Effector memory CD8-positive, alpha-beta T cell (primary cell): ENCODE measurements around the gene ZKSCAN2.
A peak's percentile ranks its signal among the peaks of the same experiment; 100 is the strongest.

ENCODE experiments used
- ATAC-seq: fragments of 150-1000 bp; cut with Tn5 transposase; replicated peaks from 2 replicates; pipeline ENCODE4 v1.10.0; 2021; ENCODE audit warnings: mild to moderate bottlenecking, moderate library complexity
- DNase-seq, 3 experiments: peaks; one replicate each; pipeline ENCODE4 v3.0.0; 2021
- H3K27ac Mint-ChIP-seq, 2 donors: one replicate each; pipeline ENCODE4 v1.8.0; 2022; ENCODE audit warnings: mild to moderate bottlenecking in 2 of 2, mixed read lengths in 2 of 2, moderate library complexity in 2 of 2
- H3K27me3 Mint-ChIP-seq, 2 donors: one replicate each; pipeline ENCODE4 v1.8.0; 2022; ENCODE audit warnings: mixed read lengths in 2 of 2
- H3K36me3 Mint-ChIP-seq: one replicate; pipeline ENCODE4 v1.8.0; 2022; ENCODE audit warnings: mild to moderate bottlenecking, moderate library complexity, mixed read lengths; ENCODE audit not compliant: insufficient read depth
- H3K4me1 Mint-ChIP-seq, 2 donors: one replicate each; pipeline ENCODE4 v1.8.0; 2022; ENCODE audit warnings: low read depth in 2 of 2, mixed read lengths in 2 of 2
- H3K4me3 Mint-ChIP-seq, 2 donors: one replicate each; pipeline ENCODE4 v1.8.0; 2022; ENCODE audit warnings: mild to moderate bottlenecking in 2 of 2, mixed read lengths in 2 of 2, moderate library complexity in 2 of 2
- H3K9me3 Mint-ChIP-seq, 2 donors: one replicate each; pipeline ENCODE4 v1.8.0; 2022; ENCODE audit warnings: mixed read lengths in 2 of 2

ZKSCAN2 gene

GRCh38 chr16:25258861-25259179, 1.2 kb upstream of the ZKSCAN2 start:
- Mint-ChIP-seq H3K27me3 (no peaks in the 10 kb centered on the region), H3K36me3 (peaks cover 33% of the 10 kb centered on the region), H3K9me3 (no peaks in the 10 kb centered on the region), H3K4me3 (peak overlapping the region; percentile 93 to 95), H3K27ac (peak overlapping the region; percentile 98), H3K4me1 (peaks cover 31 to 53% of the 10 kb centered on the region in 2 donors)
- ATAC-seq, result no peak
- DNase-seq, result no peak

GRCh38 chr16:25257956-25258860, 563 bp upstream of the ZKSCAN2 start:
- Mint-ChIP-seq H3K9me3 (no peaks in the 10 kb centered on the region), H3K27ac (peak overlapping the region; percentile 98), H3K36me3 (peaks cover 29% of the 10 kb centered on the region), H3K4me1 (peaks cover 31 to 56% of the 10 kb centered on the region in 2 donors), H3K4me3 (peak overlapping the region; percentile 93 to 95), H3K27me3 (no peaks in the 10 kb centered on the region)
- ATAC-seq, result peak; percentile 46
- peak; percentile 56 to 68 (median 59) for DNase-seq

- peaks cover 31 to 50% of the 10 kb centered on the region in 2 donors for H3K4me1 Mint-ChIP-seq
Measured at GRCh38 chr16:25256695-25257469, 763 bp downstream of the ZKSCAN2 start.

GRCh38 chr16:25253322-25253721, 4.3 kb downstream of the ZKSCAN2 start:
- no peak overlapping the region for H3K4me3 Mint-ChIP-seq
- H3K4me1 Mint-ChIP-seq, result peaks cover 15 to 23% of the 10 kb centered on the region in 2 donors
- no peak for ATAC-seq
- H3K36me3 Mint-ChIP-seq, result peaks cover 22% of the 10 kb centered on the region
- H3K27me3 Mint-ChIP-seq, result no peaks in the 10 kb centered on the region
- H3K9me3 Mint-ChIP-seq, result no peaks in the 10 kb centered on the region
- DNase-seq, result no peak
- H3K27ac Mint-ChIP-seq, result no peak overlapping the region

More at GRCh38 chr16:25256695-25257469, 763 bp downstream of the ZKSCAN2 start:
- Mint-ChIP-seq H3K27ac (peak overlapping the region; percentile 98), H3K36me3 (peaks cover 29% of the 10 kb centered on the region), H3K27me3 (no peaks in the 10 kb centered on the region), H3K9me3 (no peaks in the 10 kb centered on the region), H3K4me3 (peak overlapping the region; percentile 93 to 95)
- DNase-seq (no peak), ATAC-seq (no peak)

GRCh38 chr16:25250467-25250866, 7.2 kb downstream of the ZKSCAN2 start:
- DNase-seq (no peak), ATAC-seq (no peak)
- Mint-ChIP-seq H3K4me1 (peaks cover 0 to 3% of the 10 kb centered on the region in 2 donors), H3K4me3 (no peak overlapping the region), H3K27me3 (no peaks in the 10 kb centered on the region), H3K27ac (no peak overlapping the region), H3K36me3 (peaks cover 12% of the 10 kb centered on the region), H3K9me3 (no peaks in the 10 kb centered on the region)

GRCh38 chr16:25235991-25236390, 21.7 kb downstream of the ZKSCAN2 start:
- no peaks in the 10 kb centered on the region for H3K9me3 Mint-ChIP-seq
- peaks cover 0 to 4% of the 10 kb centered on the region in 2 donors for H3K27me3 Mint-ChIP-seq
- no peaks in the 10 kb centered on the region for H3K36me3 Mint-ChIP-seq
- DNase-seq (no peak), ATAC-seq (no peak)
- H3K27ac Mint-ChIP-seq, result peak overlapping the region in 1 of 2 donors; percentile 26
- no peaks in the 10 kb centered on the region for H3K4me1 Mint-ChIP-seq
- no peak overlapping the region for H3K4me3 Mint-ChIP-seq

- H3K4me1 Mint-ChIP-seq, result peaks cover 2 to 6% of the 10 kb centered on the region in 2 donors
- DNase-seq (no peak), ATAC-seq (no peak)
- no peaks in the 10 kb centered on the region for H3K9me3 Mint-ChIP-seq
- no peaks in the 10 kb centered on the region for H3K36me3 Mint-ChIP-seq
- H3K27ac Mint-ChIP-seq, result no peak overlapping the region
- peaks cover 0 to 8% of the 10 kb centered on the region in 2 donors for H3K27me3 Mint-ChIP-seq
- H3K4me3 Mint-ChIP-seq, result no peak overlapping the region
Measured at GRCh38 chr16:25228372-25228771, 29.3 kb downstream of the ZKSCAN2 start.

- Mint-ChIP-seq H3K27me3 (no peaks in the 10 kb centered on the region), H3K4me1 (peaks cover 2 to 6% of the 10 kb centered on the region in 2 donors), H3K9me3 (no peaks in the 10 kb centered on the region), H3K4me3 (no peak overlapping the region), H3K27ac (no peak overlapping the region), H3K36me3 (no peaks in the 10 kb centered on the region)
- no peak for DNase-seq
- no peak for ATAC-seq
Measured at GRCh38 chr16:25224731-25225319, 32.8 kb downstream of the ZKSCAN2 start.

GRCh38 chr16:25223964-25224363, 33.7 kb downstream of the ZKSCAN2 start:
- DNase-seq (no peak), ATAC-seq (no peak)
- H3K36me3 Mint-ChIP-seq, result no peaks in the 10 kb centered on the region
- H3K9me3 Mint-ChIP-seq, result no peaks in the 10 kb centered on the region
- H3K27ac Mint-ChIP-seq, result no peak overlapping the region
- H3K27me3 Mint-ChIP-seq, result no peaks in the 10 kb centered on the region
- H3K4me1 Mint-ChIP-seq, result peaks cover 2 to 6% of the 10 kb centered on the region in 2 donors
- no peak overlapping the region for H3K4me3 Mint-ChIP-seq

GRCh38 chr16:25222959-25223358, 34.7 kb downstream of the ZKSCAN2 start:
- DNase-seq (no peak), ATAC-seq (no peak)
- Mint-ChIP-seq H3K27ac (no peak overlapping the region), H3K36me3 (no peaks in the 10 kb centered on the region), H3K4me1 (peaks cover 2 to 6% of the 10 kb centered on the region in 2 donors), H3K9me3 (no peaks in the 10 kb centered on the region), H3K4me3 (no peak overlapping the region), H3K27me3 (peaks cover 7 to 8% of the 10 kb centered on the region in 2 donors)

- Mint-ChIP-seq H3K27me3 (peaks cover 14 to 20% of the 10 kb centered on the region in 2 donors), H3K4me3 (no peak overlapping the region), H3K9me3 (no peaks in the 10 kb centered on the region), H3K4me1 (no peaks in the 10 kb centered on the region), H3K36me3 (no peaks in the 10 kb centered on the region), H3K27ac (no peak overlapping the region)
- ATAC-seq (no peak), DNase-seq (no peak)
Measured at GRCh38 chr16:25219070-25219737, 38.4 kb downstream of the ZKSCAN2 start.

GRCh38 chr16:25217921-25218320, 39.7 kb downstream of the ZKSCAN2 start:
- no peaks in the 10 kb centered on the region for H3K36me3 Mint-ChIP-seq
- H3K4me1 Mint-ChIP-seq, result no peaks in the 10 kb centered on the region
- no peak for DNase-seq
- H3K9me3 Mint-ChIP-seq, result no peaks in the 10 kb centered on the region
- ATAC-seq, result no peak
- H3K27ac Mint-ChIP-seq, result no peak overlapping the region
- no peak overlapping the region for H3K4me3 Mint-ChIP-seq
- H3K27me3 Mint-ChIP-seq, result peaks cover 14 to 20% of the 10 kb centered on the region in 2 donors

- Mint-ChIP-seq H3K4me3 (no peak overlapping the region), H3K27ac (no peak overlapping the region), H3K4me1 (no peaks in the 10 kb centered on the region), H3K36me3 (no peaks in the 10 kb centered on the region), H3K27me3 (peaks cover 14 to 20% of the 10 kb centered on the region in 2 donors), H3K9me3 (no peaks in the 10 kb centered on the region)
- ATAC-seq (no peak), DNase-seq (no peak)
Measured at GRCh38 chr16:25217112-25217511, 40.5 kb downstream of the ZKSCAN2 start.
